ENCODE results near the gene IRX2. TPM values are rescaled to one million over a fixed set of nuclear protein-coding genes. Genes with fewer than 3 reads are reported as not detected.

The IRX2 gene
- total RNA-seq (2021; fragmentation: NEBNext Ultra II Directional; extraction: Animal tissue kit (Norgen Biotek cat#: 25700)) (40.4 and 47.5 TPM in 2 replicates), polyA plus RNA-seq (2011; rRNA removed) (23.4 and 39.6 TPM in 2 replicates), polyA minus RNA-seq (2011; rRNA and poly(A)+ RNA removed) (7.6 and 12.7 TPM in 2 replicates)
- 51.8 TPM for polyA plus RNA-seq (2011; cell fraction: cytosol; rRNA removed)
- polyA plus RNA-seq (2011; cell fraction: nucleus; rRNA removed) = 75.4 TPM
- 32.1 to 35.9 TPM (median 35.0 TPM) in 4 replicates for polyA plus RNA-seq (2012, experiment 1 of 2)
- polyA plus RNA-seq (2012, experiment 2 of 2) = 16.8 TPM
- polyA plus RNA-seq (2013, experiment 1 of 2) = 9.2 TPM
- 8.2 TPM for polyA plus RNA-seq (2013, experiment 2 of 2)
- polyA minus RNA-seq (2011; cell fraction: cytosol; rRNA and poly(A)+ RNA removed) = 44.1 TPM
- 57.0 TPM for polyA minus RNA-seq (2011; cell fraction: nucleus; rRNA and poly(A)+ RNA removed)
- long read RNA-seq, experiment 1, transcript IRX2-202 (5 exons, 2,630 nt) = major isoform, 6 of 56 reads
- long read RNA-seq, experiment 1, partial matches to known transcripts = 29 of 56 reads
- long read RNA-seq, experiment 1, other reads (novel, unspliced or antisense) = 21 of 56 reads
- long read RNA-seq, experiment 2, partial matches to known transcripts = 1 of 4 reads
- long read RNA-seq, experiment 2, other reads (novel, unspliced or antisense) = 3 of 4 reads

DNA sequence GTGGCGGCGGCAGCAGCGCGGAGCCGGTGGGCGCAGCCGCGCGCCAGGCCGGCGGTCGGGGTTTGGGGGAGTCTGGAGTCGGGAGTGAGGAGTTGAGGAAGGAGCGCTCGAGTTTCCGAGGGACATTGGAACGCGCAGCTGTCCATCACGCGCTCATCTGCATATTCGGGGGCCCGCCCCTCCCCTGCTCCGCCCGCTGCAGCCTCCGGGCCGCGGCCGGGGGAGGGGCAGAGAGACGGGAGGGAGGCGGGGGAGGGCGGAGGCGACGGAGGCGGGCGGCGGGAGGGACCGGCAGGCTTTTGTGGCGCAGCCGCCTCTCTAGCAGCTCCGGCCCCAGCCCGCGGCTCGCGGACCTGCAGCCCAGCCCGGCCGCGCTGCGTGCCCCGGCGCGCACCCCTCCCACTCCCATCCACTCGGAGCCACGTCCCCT, at the start of gene IRX2:
Gene IRX2 (minus strand): TSS at position 86 of the 430 bp plus-strand sequence. CDS start 264 bp downstream, outside the sequence.
- H3K9me3 ChIP-seq (ENCODE audit: insufficient read depth in 2 of 2, low read depth in 1 of 2, low read length in 1 of 2) = no peaks in the 10 kb centered on the region; a peak in 1 of 4 replicates
- H3K36me3 ChIP-seq (ENCODE audit: control insufficient read depth in 2 of 4, insufficient read depth in 4 of 4, low read length in 3 of 4) = peaks cover 3 to 33% (median 19%) of the 10 kb centered on the region in 4 experiments; a peak in 7 of 8 replicates
- H4K20me1 ChIP-seq (replicated peaks in 1 of 2; ENCODE audit: control insufficient read depth in 1 of 2, insufficient read depth in 2 of 2, low read length in 2 of 2) = peaks cover 19 to 21% of the 10 kb centered on the region in 2 experiments
- peaks cover 35% of the 10 kb centered on the region; the same call in 1 of the 2 replicates for H3K23me2 ChIP-seq (ENCODE audit: low read depth, low read length)
- H2BK15ac ChIP-seq (ENCODE audit: low read length) = peak within 1 kb of the TSS; percentile 6; the same call in 1 of the 2 replicates
- peak within 1 kb of the TSS; percentile 89 for H4K91ac ChIP-seq (replicated peaks; ENCODE audit: insufficient read length, low read length)
- peak; percentile 77 to 90 for DNase-seq (ENCODE audit: low read depth in 1 of 2, low spot score in 2 of 2)
- peak within 1 kb of the TSS; percentile 69 for H3K4ac ChIP-seq (replicated peaks; ENCODE audit: insufficient read length, low read depth, low read length)
- peak within 1 kb of the TSS; percentile 84 to 96 for H3K4me2 ChIP-seq (ENCODE audit: insufficient read depth in 1 of 2, low read depth in 2 of 2, low read length in 2 of 2)
- peak within 1 kb of the TSS; percentile 77 for H4K5ac ChIP-seq (ENCODE audit: insufficient read length, low read depth, low read length)
- H3K4me1 ChIP-seq (replicated peaks in 1 of 4; ENCODE audit: control insufficient read depth in 3 of 4, insufficient read depth in 4 of 4, low read length in 3 of 4) = peaks cover 0 to 27% (median 9%) of the 10 kb centered on the region in 4 experiments; a peak in 6 of 7 replicates
- H2AFZ ChIP-seq (ENCODE audit: low read length) = no peak within 1 kb of the TSS
- FAIRE-seq = no peak
- H3K27ac ChIP-seq (ENCODE audit: low read depth, low read length) = peak within 1 kb of the TSS; percentile 62; the same call in 1 of the 2 replicates
- peak within 1 kb of the TSS; percentile 92 for H4K8ac ChIP-seq (ENCODE audit: extremely low read depth, insufficient read depth, low read length)
- ChIA-PET CTCF (ENCODE audit: partially characterized antibody) (no interaction called here), POLR2A (ENCODE audit: partially characterized antibody) (interaction anchor here (0.6 to 5.9 kb wide), 9 partner anchors 8 to 844 kb away, joined by 3 to 64 read pairs (median 4); partner anchors contain the start of gene IRX1)
- H3K4me3 ChIP-seq (ENCODE audit: extremely low read depth in 1 of 4, insufficient read depth in 2 of 4, low read depth in 3 of 4, low read length in 4 of 4) = peak within 1 kb of the TSS; percentile 77 to 98 (median 80)
- H3K9ac ChIP-seq (replicated peaks in 1 of 4; ENCODE audit: extremely low read depth in 1 of 4, low read depth in 3 of 4, low read length in 3 of 4) = peak within 1 kb of the TSS; percentile 71 to 99 (median 90)
- no CpG with 5 or more reads among the region's 53 CpGs for WGBS, 2 experiments (ENCODE audit: extremely low coverage in 1 of 2, insufficient coverage in 1 of 2, insufficient read length in 1 of 2, insufficient replicate concordance in 2 of 2, low coverage in 1 of 2, low lambda C conversion rate in 2 of 2, missing lambda C conversion rate in 1 of 2)
- H3K79me1 ChIP-seq (ENCODE audit: low read depth, low read length) = no peaks in the 10 kb centered on the region
- H2BK20ac ChIP-seq (ENCODE audit: low read length) = no peak within 1 kb of the TSS
- no peak within 1 kb of the TSS for H2AK5ac ChIP-seq (ENCODE audit: low read depth, low read length)
- H3K14ac ChIP-seq (ENCODE audit: insufficient read length) = no peak within 1 kb of the TSS
- H3K27me3 ChIP-seq (replicated peaks in 1 of 4; ENCODE audit: control insufficient read depth in 3 of 4, extremely low read depth in 1 of 4, insufficient read depth in 3 of 4, low read length in 3 of 4) = peaks cover 4 to 42% (median 29%) of the 10 kb centered on the region in 4 experiments
- H2BK5ac ChIP-seq (ENCODE audit: low read depth, low read length) = peak within 1 kb of the TSS; percentile 92; the same call in 1 of the 2 replicates
- peak within 1 kb of the TSS; percentile 84; the same call in 1 of the 2 replicates for H2BK12ac ChIP-seq (ENCODE audit: low read depth, low read length)
- peak within 1 kb of the TSS; percentile 97 for H2BK120ac ChIP-seq (replicated peaks; ENCODE audit: low read depth, low read length)
- no peak within 1 kb of the TSS for H3K23ac ChIP-seq (ENCODE audit: insufficient read length)
- peaks cover 4 to 46% of the 10 kb centered on the region in 2 experiments; a peak in 3 of 4 replicates for H3K79me2 ChIP-seq (ENCODE audit: control insufficient read depth in 1 of 2, insufficient read depth in 2 of 2, low read length in 2 of 2)
- peak within 1 kb of the TSS; percentile 86 for H3K56ac ChIP-seq (replicated peaks; ENCODE audit: insufficient read length, low read depth, low read length)
- H3K18ac ChIP-seq (ENCODE audit: extremely low read depth, low read length) = peak within 1 kb of the TSS; percentile 97
- no peak for TF ChIP-seq KDM5A (IDR thresholded peaks at IDR 0.05; ENCODE audit: low read length)
- peak; percentile 69 for TF ChIP-seq SP1 (IDR thresholded peaks at IDR 0.05; ENCODE audit: low read depth, low read length)
- peak; percentile 83; the same call in 1 of the 2 replicates for TF ChIP-seq POLR2AphosphoS5 (IDR thresholded peaks at IDR 0.05; ENCODE audit: low read depth, low read length)
- 0 out of 2 replicates have a peak, but pooled peaks have one; percentile 19 for TF ChIP-seq TCF12 (IDR thresholded peaks at IDR 0.05; ENCODE audit: low read depth, low read length)
- no peak for TF ChIP-seq YY1 (IDR thresholded peaks at IDR 0.05; ENCODE audit: low read depth, low read length)
- peak; percentile 73 for TF ChIP-seq GTF2F1 (IDR thresholded peaks at IDR 0.05; ENCODE audit: borderline replicate concordance, low read depth, low read length)
- TF ChIP-seq PHF8 (conservative IDR thresholded peaks at IDR 0.05; ENCODE audit: low read depth, low read length) = 0 out of 2 replicates have a peak, but pooled peaks have one; percentile 32
- TF ChIP-seq NANOG (IDR thresholded peaks at IDR 0.05; ENCODE audit: insufficient read depth, low read depth, low read length, poor library complexity, severe bottlenecking) = no peak
- TF ChIP-seq TBP (IDR thresholded peaks at IDR 0.05; ENCODE audit: low read depth, low read length) = peak; percentile 95
- peak; percentile 39 for TF ChIP-seq KDM4A (IDR thresholded peaks at IDR 0.05; ENCODE audit: low read depth, low read length, severe bottlenecking)
